ENCODE measurements around the gene ENTPD1. TPM values are rescaled to one million over a fixed set of nuclear protein-coding genes. Genes with fewer than 3 reads are reported as not detected.

ENTPD1 gene
- total and polyA plus RNA-seq, 2 experiments from 2014 or later: 1.5 to 8.9 TPM

DNA sequence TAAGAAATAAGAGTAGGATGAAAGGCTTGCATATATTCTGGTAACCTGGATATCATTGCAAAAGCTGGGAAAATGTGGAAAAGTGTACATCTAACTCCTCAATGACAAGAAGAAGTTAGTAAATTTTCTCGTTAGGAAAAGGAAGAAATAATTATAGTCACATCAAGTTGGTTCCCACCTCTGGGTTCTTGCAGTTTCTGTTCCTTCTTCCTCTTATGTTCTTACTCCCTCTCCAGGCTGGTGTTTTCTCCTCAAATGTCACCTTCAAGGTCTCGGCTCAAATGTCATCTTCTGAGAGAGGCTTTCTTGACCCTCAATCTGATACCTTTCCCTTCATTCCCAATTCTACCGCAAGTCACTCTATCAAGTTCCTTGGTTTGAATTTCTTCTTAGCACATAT lies 64.4 kb downstream of the ENTPD1 start:
- Histone ChIP-seq H3K4me2 (no peak overlapping the region), H3K36me3 (replicated peaks; ENCODE audit: insufficient read depth, low read depth) (no peaks in the 10 kb centered on the region), H3K9me3 (ENCODE audit: low read depth) (no peaks in the 10 kb centered on the region), H3K27ac (no peak overlapping the region), H3K79me2 (no peaks in the 10 kb centered on the region), H3K4me3 (no peak overlapping the region), H4K20me1 (ENCODE audit: insufficient read depth, poor library complexity, severe bottlenecking) (no peaks in the 10 kb centered on the region), H2AFZ (no peak overlapping the region), H3K4me1 (ENCODE audit: insufficient read depth) (no peaks in the 10 kb centered on the region), H3K9me2 (replicated peaks; ENCODE audit: insufficient read depth) (no peaks in the 10 kb centered on the region), H3K27me3 (no peaks in the 10 kb centered on the region)
- WGBS (ENCODE audit: low lambda C conversion rate, missing lambda C conversion rate): 74% methylated on average over 3 of the region's 3 CpGs
- TF ChIP-seq, protein P1, sequence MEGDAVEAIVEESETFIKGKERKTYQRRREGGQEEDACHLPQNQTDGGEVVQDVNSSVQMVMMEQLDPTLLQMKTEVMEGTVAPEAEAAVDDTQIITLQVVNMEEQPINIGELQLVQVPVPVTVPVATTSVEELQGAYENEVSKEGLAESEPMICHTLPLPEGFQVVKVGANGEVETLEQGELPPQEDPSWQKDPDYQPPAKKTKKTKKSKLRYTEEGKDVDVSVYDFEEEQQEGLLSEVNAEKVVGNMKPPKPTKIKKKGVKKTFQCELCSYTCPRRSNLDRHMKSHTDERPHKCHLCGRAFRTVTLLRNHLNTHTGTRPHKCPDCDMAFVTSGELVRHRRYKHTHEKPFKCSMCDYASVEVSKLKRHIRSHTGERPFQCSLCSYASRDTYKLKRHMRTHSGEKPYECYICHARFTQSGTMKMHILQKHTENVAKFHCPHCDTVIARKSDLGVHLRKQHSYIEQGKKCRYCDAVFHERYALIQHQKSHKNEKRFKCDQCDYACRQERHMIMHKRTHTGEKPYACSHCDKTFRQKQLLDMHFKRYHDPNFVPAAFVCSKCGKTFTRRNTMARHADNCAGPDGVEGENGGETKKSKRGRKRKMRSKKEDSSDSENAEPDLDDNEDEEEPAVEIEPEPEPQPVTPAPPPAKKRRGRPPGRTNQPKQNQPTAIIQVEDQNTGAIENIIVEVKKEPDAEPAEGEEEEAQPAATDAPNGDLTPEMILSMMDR (IDR thresholded peaks at IDR 0.05; ENCODE audit: poor library complexity): no peak
- TF ChIP-seq EZH2 (IDR thresholded peaks at IDR 0.05; ENCODE audit: borderline replicate concordance) (no peak), EZH2phosphoT487 (IDR thresholded peaks at IDR 0.05; ENCODE audit: low read depth, severe bottlenecking, unreplicated experiment) (no peak)
- no peak for DNase-seq (ENCODE audit: low spot score)

DNA sequence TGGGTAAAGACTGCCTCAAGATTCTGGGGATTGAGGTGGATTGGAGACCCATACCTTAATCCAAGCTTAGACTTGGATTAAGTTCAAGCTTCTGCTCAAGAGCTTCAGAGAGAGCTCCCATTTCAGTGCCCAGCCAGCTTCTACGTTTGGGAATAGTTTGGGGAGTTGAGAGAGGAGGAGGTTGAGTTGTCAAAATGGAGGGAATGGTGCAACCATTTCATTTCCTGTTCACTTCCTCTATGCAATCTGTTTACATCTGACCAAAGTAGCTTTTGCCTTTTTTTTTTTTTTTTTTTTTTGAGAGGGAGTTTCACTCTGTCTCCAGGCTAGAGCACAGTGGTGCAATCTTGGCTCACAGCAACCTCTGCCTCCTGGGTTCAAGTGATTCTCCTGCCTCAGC lies 65.8 kb downstream of the ENTPD1 start:
- no peaks in the 10 kb centered on the region for H3K36me3 ChIP-seq (replicated peaks; ENCODE audit: insufficient read depth, low read depth)
- H3K27me3 ChIP-seq: no peaks in the 10 kb centered on the region
- H2AFZ ChIP-seq: no peak overlapping the region
- no peak for DNase-seq (ENCODE audit: low spot score)
- H3K4me3 ChIP-seq: no peak overlapping the region
- TF ChIP-seq, protein P1 (IDR thresholded peaks at IDR 0.05; ENCODE audit: poor library complexity): no peak
- TF ChIP-seq EZH2phosphoT487 (IDR thresholded peaks at IDR 0.05; ENCODE audit: low read depth, severe bottlenecking, unreplicated experiment) (no peak), EZH2 (IDR thresholded peaks at IDR 0.05; ENCODE audit: borderline replicate concordance) (no peak)
- H3K4me1 ChIP-seq (ENCODE audit: insufficient read depth): no peaks in the 10 kb centered on the region
- H4K20me1 ChIP-seq (ENCODE audit: insufficient read depth, poor library complexity, severe bottlenecking): no peaks in the 10 kb centered on the region
- no peak overlapping the region for H3K27ac ChIP-seq
- H3K9me2 ChIP-seq (replicated peaks; ENCODE audit: insufficient read depth): no peaks in the 10 kb centered on the region
- H3K9me3 ChIP-seq (ENCODE audit: low read depth): no peaks in the 10 kb centered on the region
- H3K79me2 ChIP-seq: no peaks in the 10 kb centered on the region
- 96% methylated on average over 1 of the region's 1 CpG for WGBS (ENCODE audit: low lambda C conversion rate, missing lambda C conversion rate)
- H3K4me2 ChIP-seq: no peak overlapping the region

DNA sequence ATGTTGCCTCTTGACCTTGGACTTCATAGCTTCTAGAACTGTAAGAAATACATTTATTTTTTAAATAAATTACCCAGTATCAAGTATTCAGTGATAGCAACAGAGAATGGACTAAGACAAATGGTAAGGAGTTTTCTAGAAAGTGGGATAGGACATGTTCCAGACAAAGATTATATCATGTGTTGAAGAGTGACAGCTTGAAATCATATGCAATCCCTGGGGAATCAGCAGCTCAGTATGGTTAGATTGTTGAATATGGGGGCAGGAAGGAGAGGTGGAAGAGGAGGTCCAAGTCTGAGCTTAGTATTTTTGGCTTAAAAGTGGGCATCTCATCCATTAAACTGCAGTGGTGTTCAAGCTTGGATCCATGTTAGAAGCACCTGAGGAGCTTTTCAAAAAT lies 74.1 kb downstream of the ENTPD1 start:
- Histone ChIP-seq H3K27ac (no peak overlapping the region), H3K79me2 (no peaks in the 10 kb centered on the region), H3K4me2 (no peak overlapping the region)

More for the DNA sequence above, 74.1 kb downstream of the ENTPD1 start:
- H2AFZ ChIP-seq: no peak overlapping the region
- no peak overlapping the region for H3K4me3 ChIP-seq
- H4K20me1 ChIP-seq (ENCODE audit: insufficient read depth, poor library complexity, severe bottlenecking): no peaks in the 10 kb centered on the region
- no peaks in the 10 kb centered on the region for H3K27me3 ChIP-seq
- H3K9me2 ChIP-seq (replicated peaks; ENCODE audit: insufficient read depth): no peaks in the 10 kb centered on the region
- no peak for TF ChIP-seq EZH2phosphoT487 (IDR thresholded peaks at IDR 0.05; ENCODE audit: low read depth, severe bottlenecking, unreplicated experiment)
- TF ChIP-seq, protein P1 (IDR thresholded peaks at IDR 0.05; ENCODE audit: poor library complexity): no peak
- no peak for TF ChIP-seq EZH2 (IDR thresholded peaks at IDR 0.05; ENCODE audit: borderline replicate concordance)
- no peaks in the 10 kb centered on the region for H3K4me1 ChIP-seq (ENCODE audit: insufficient read depth)
- H3K36me3 ChIP-seq (replicated peaks; ENCODE audit: insufficient read depth, low read depth): no peaks in the 10 kb centered on the region
- no peaks in the 10 kb centered on the region for H3K9me3 ChIP-seq (ENCODE audit: low read depth)
- DNase-seq (ENCODE audit: low spot score): no peak

Measured in hepatocyte (in vitro differentiated cells).